CD4-positive, alpha-beta T cell (primary cell): ENCODE data around the gene ASIC4. TPM values are rescaled to one million over a fixed set of nuclear protein-coding genes. Genes with fewer than 3 reads are reported as not detected.

Source experiments
- ATAC-seq: fragments of 200-7000 bp; cut with Tn5 transposase; one replicate; pipeline ENCODE4 v1.10.0; 2022; ENCODE audit warnings: mild to moderate bottlenecking; ENCODE audit not compliant: poor library complexity
- CTCF ChIA-PET: fragments of 350-600 bp; sonication (Branson Sonifier 250); formaldehyde crosslinking; loops from one replicate; lab custom pipeline; 2021; ENCODE audit warnings: antibody characterized with exemption, inconsistent platforms; lab: Charles Lee
- POLR2A ChIA-PET: fragments of 350-600 bp; sonication (Branson Sonifier 250); formaldehyde crosslinking; loops from one replicate; lab custom pipeline; 2021; ENCODE audit warnings: antibody characterized with exemption, inconsistent platforms; lab: Charles Lee
- DNase-seq, 14 experiments: peaks; one replicate each; pipeline ENCODE4 v3.0.0-alpha.2; 2013 to 2020; ENCODE audit warnings: mixed read lengths in 2 of 14
- H3K27ac ChIP-seq, 2 donors: one replicate each; pipeline versions ENCODE4 v1.5.1 to v1.7.0; 2013; ENCODE audit warnings: low read length in 2 of 2, low read depth in 1 of 2, mild to moderate bottlenecking in 1 of 2
- H3K27me3 ChIP-seq, 2 experiments: 1 replicate in 1 of 2; 2 replicates in 1 of 2; pipeline versions ENCODE4 v1.6.1 to v1.7.0; 2013; ENCODE audit warnings: low read length in 2 of 2, control low read depth in 1 of 2, mild to moderate bottlenecking in 1 of 2, moderate library complexity in 1 of 2; ENCODE audit not compliant: insufficient read depth in 2 of 2, control insufficient read depth in 1 of 2
- H3K36me3 ChIP-seq: one replicate; pipeline ENCODE4 v1.6.1; 2013; ENCODE audit warnings: low read length, control low read depth; ENCODE audit not compliant: insufficient read depth
- H3K4me1 ChIP-seq: one replicate; pipeline ENCODE4 v1.6.1; 2013; ENCODE audit warnings: low read length, control low read depth; ENCODE audit not compliant: insufficient read depth
- H3K4me3 ChIP-seq: one replicate; pipeline ENCODE4 v1.5.1; 2013; ENCODE audit warnings: mild to moderate bottlenecking, low read length, moderate library complexity
- H3K9me3 ChIP-seq, 2 experiments: 1 replicate in 1 of 2; 2 replicates in 1 of 2; pipeline versions ENCODE4 v1.6.1 to v1.7.0; 2013; ENCODE audit warnings: low read length in 2 of 2, mild to moderate bottlenecking in 2 of 2, control low read depth in 1 of 2, moderate library complexity in 1 of 2; ENCODE audit not compliant: control insufficient read depth in 1 of 2, insufficient read depth in 1 of 2
- H3K27ac Mint-ChIP-seq: one replicate; pipeline ENCODE4 v1.8.0; 2020; ENCODE audit warnings: mixed read lengths
- H3K27me3 Mint-ChIP-seq: one replicate; pipeline ENCODE4 v1.8.0; 2021; ENCODE audit warnings: mixed read lengths
- H3K36me3 Mint-ChIP-seq: one replicate; pipeline ENCODE4 v1.8.0; 2021; ENCODE audit warnings: low read depth, mixed read lengths
- H3K4me1 Mint-ChIP-seq: one replicate; pipeline ENCODE4 v1.8.0; 2021; ENCODE audit warnings: low read depth, mixed read lengths
- H3K4me3 Mint-ChIP-seq: one replicate; pipeline ENCODE4 v1.8.0; 2020; ENCODE audit warnings: mild to moderate bottlenecking, mixed read lengths
- H3K9me3 Mint-ChIP-seq: one replicate; pipeline ENCODE4 v1.8.0; 2020; ENCODE audit warnings: mixed read lengths
- CTCF ChIP-seq: fragments of 200-600 bp; IDR thresholded peaks from one replicate; pipeline ENCODE4 v1.8.0; 2022; ENCODE audit warnings: antibody characterized with exemption, mild to moderate bottlenecking
- intact Hi-C, 2 experiments: fragments of 100-400 bp; cut with DNase I in 1 of 2; cut with micrococcal nuclease in 1 of 2; formaldehyde crosslinking; loops; one replicate each; pipeline versions ENCODE4 v1.15.1 to v1.9.0; 2023 to 2025; cut with DNase I, micrococcal nuclease
- total RNA-seq, 174 experiments: library from RNA in 2 of 174; stranded (reverse) in 2 of 174; gene quantifications; one replicate each; pipeline ENCODE4 v1.2.3 and lab custom pipeline; 2021 to 2026

ASIC4 gene
- total RNA-seq, 2 experiments from 2014 or later: 0.08 to 0.17 TPM

- CTCF ChIA-PET: no interaction called here
- intact Hi-C loops: no loop called here
- Mint-ChIP-seq H3K4me1 (peaks cover 5% of the 10 kb centered on the region), H3K4me3 (no peak overlapping the region), H3K36me3 (no peaks in the 10 kb centered on the region), H3K27me3 (peaks cover 36% of the 10 kb centered on the region), H3K9me3 (no peaks in the 10 kb centered on the region), H3K27ac (no peak overlapping the region)
- Histone ChIP-seq H3K9me3 (peaks cover 0 to 9% of the 10 kb centered on the region in 2 experiments), H3K27ac (no peak overlapping the region), H3K36me3 (no peaks in the 10 kb centered on the region), H3K4me1 (peaks cover 15% of the 10 kb centered on the region), H3K4me3 (no peak overlapping the region), H3K27me3 (peaks cover 27 to 29% of the 10 kb centered on the region in 2 experiments)
- POLR2A ChIA-PET: no interaction called here
- no peak for DNase-seq
- no peak for TF ChIP-seq CTCF
- ATAC-seq: no peak
Measured at GRCh38 chr2:219480004-219480403, 34.3 kb upstream of the ASIC4 start.

GRCh38 chr2:219482674-219483405 is 31.4 kb upstream of the ASIC4 start:
- peaks cover 6% of the 10 kb centered on the region for H3K4me1 Mint-ChIP-seq
- H3K36me3 Mint-ChIP-seq: no peaks in the 10 kb centered on the region
- no peak for TF ChIP-seq CTCF
- peaks cover 16% of the 10 kb centered on the region for H3K4me1 ChIP-seq
- no peak overlapping the region for H3K4me3 ChIP-seq
- H3K9me3 Mint-ChIP-seq: no peaks in the 10 kb centered on the region
- H3K27ac Mint-ChIP-seq: no peak overlapping the region
- H3K27me3 Mint-ChIP-seq: peaks cover 60% of the 10 kb centered on the region
- POLR2A ChIA-PET: no interaction called here
- no peak for ATAC-seq
- no peaks in the 10 kb centered on the region for H3K36me3 ChIP-seq
- no peak for DNase-seq
- H3K27me3 ChIP-seq: peaks cover 48 to 53% of the 10 kb centered on the region in 2 experiments
- peaks cover 0 to 12% of the 10 kb centered on the region in 2 experiments for H3K9me3 ChIP-seq
- CTCF ChIA-PET: interaction anchor here (0.8 to 1.0 kb wide), 2 partner anchors 47 kb away, joined by 3 read pairs; no protein-coding TSS in a partner anchor
- H3K27ac ChIP-seq: no peak overlapping the region
- intact Hi-C loops: no loop called here
- no peak overlapping the region for H3K4me3 Mint-ChIP-seq

GRCh38 chr2:219483451-219484342 is 30.6 kb upstream of the ASIC4 start:
- Mint-ChIP-seq H3K27me3 (peaks cover 65% of the 10 kb centered on the region), H3K9me3 (no peaks in the 10 kb centered on the region), H3K27ac (no peak overlapping the region), H3K4me3 (peak overlapping the region; percentile 27), H3K36me3 (no peaks in the 10 kb centered on the region), H3K4me1 (peaks cover 6% of the 10 kb centered on the region)
- peaks cover 16% of the 10 kb centered on the region for H3K4me1 ChIP-seq
- intact Hi-C loops: no loop called here
- ChIA-PET POLR2A (interaction anchor here (0.6 kb wide), 1 partner anchor 12 kb away, joined by 3 read pairs; a partner anchor contains a TSS), CTCF (interaction anchor here (1.0 kb wide), 1 partner anchor 46 kb away, joined by 3 read pairs; no protein-coding TSS in a partner anchor)
- ATAC-seq: peak; percentile 37
- peaks cover 0 to 12% of the 10 kb centered on the region in 2 experiments for H3K9me3 ChIP-seq
- H3K36me3 ChIP-seq: no peaks in the 10 kb centered on the region
- peaks cover 50 to 53% of the 10 kb centered on the region in 2 experiments for H3K27me3 ChIP-seq
- DNase-seq: no peak
- no peak for TF ChIP-seq CTCF
- H3K4me3 ChIP-seq: peak overlapping the region; percentile 12
- H3K27ac ChIP-seq: no peak overlapping the region
